Measurements from ENCODE around the gene COMMD10. TPM values are rescaled to one million over a fixed set of nuclear protein-coding genes. Genes with fewer than 3 reads are reported as not detected.

COMMD10 gene
- polyA plus RNA-seq, 1 donor (not counting 4 experiments of a cell fraction or from before 2014, with no cell fraction given): 22.3 TPM

DNA sequence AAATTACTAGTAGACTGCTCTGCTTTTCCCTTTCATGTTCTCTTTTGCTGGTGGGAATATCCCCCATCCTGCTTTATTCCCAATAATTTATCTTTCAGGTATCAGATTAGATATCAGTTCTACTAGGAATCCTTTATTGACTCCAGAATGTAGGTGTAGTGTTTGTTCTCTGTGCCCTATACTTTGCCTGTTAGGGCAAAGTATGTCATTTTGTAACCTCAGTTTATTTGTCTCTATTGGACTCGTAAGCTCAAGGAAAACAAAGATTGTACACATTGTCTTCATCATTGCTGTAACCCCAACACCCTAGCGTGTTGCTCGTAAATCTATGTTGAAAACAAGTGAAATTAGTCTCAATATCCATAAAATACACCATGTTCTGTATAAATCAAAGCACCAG lies 190.5 kb downstream of the COMMD10 start:
- H3K79me2 ChIP-seq (ENCODE audit: control insufficient read depth, insufficient read depth, low read length): no peaks in the 10 kb centered on the region
- H3K9me1 ChIP-seq (ENCODE audit: control insufficient read depth, extremely low read depth, insufficient read depth, low read length): no peaks in the 10 kb centered on the region
- H3K9ac ChIP-seq (ENCODE audit: control insufficient read depth, extremely low read depth, insufficient read depth, low read length): no peak overlapping the region
- H3K27ac ChIP-seq (ENCODE audit: control insufficient read depth, insufficient read depth, low read length): no peak overlapping the region
- TF ChIP-seq, protein P1, sequence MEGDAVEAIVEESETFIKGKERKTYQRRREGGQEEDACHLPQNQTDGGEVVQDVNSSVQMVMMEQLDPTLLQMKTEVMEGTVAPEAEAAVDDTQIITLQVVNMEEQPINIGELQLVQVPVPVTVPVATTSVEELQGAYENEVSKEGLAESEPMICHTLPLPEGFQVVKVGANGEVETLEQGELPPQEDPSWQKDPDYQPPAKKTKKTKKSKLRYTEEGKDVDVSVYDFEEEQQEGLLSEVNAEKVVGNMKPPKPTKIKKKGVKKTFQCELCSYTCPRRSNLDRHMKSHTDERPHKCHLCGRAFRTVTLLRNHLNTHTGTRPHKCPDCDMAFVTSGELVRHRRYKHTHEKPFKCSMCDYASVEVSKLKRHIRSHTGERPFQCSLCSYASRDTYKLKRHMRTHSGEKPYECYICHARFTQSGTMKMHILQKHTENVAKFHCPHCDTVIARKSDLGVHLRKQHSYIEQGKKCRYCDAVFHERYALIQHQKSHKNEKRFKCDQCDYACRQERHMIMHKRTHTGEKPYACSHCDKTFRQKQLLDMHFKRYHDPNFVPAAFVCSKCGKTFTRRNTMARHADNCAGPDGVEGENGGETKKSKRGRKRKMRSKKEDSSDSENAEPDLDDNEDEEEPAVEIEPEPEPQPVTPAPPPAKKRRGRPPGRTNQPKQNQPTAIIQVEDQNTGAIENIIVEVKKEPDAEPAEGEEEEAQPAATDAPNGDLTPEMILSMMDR (optimal IDR thresholded peaks at IDR 0.05 in 1 of 3, IDR thresholded peaks at IDR 0.05 in 1 of 3, conservative IDR thresholded peaks at IDR 0.05 in 1 of 3; ENCODE audit: extremely low read depth in 1 of 3, insufficient read depth in 2 of 3, low read length in 3 of 3): no peak
- TF ChIP-seq EZH2 (IDR thresholded peaks at IDR 0.05; ENCODE audit: low read length): no peak
- H4K20me1 ChIP-seq (ENCODE audit: control insufficient read depth, extremely low read depth, insufficient read depth, low read length): no peaks in the 10 kb centered on the region
- no peak overlapping the region for H3K4me3 ChIP-seq (ENCODE audit: control insufficient read depth in 2 of 3, extremely low read depth in 1 of 3, insufficient read depth in 2 of 3, low read depth in 1 of 3, low read length in 3 of 3)
- no peak overlapping the region for H2AFZ ChIP-seq (ENCODE audit: control insufficient read depth, low read length)
- no peaks in the 10 kb centered on the region for H3K27me3 ChIP-seq (ENCODE audit: control insufficient read depth, extremely low read depth, insufficient read depth, low read length)
- no peaks in the 10 kb centered on the region for H3K36me3 ChIP-seq (ENCODE audit: control insufficient read depth in 2 of 2, extremely low read depth in 1 of 2, insufficient read depth in 2 of 2, low read length in 2 of 2)
- no peaks in the 10 kb centered on the region for H3K9me3 ChIP-seq (ENCODE audit: control insufficient read depth, low read depth, low read length)
- FAIRE-seq (no peak), DNase-seq (ENCODE audit: low read depth, low spot score) (no peak)
- no peak overlapping the region for H3K4me2 ChIP-seq (ENCODE audit: control insufficient read depth, extremely low read depth, insufficient read depth, low read depth, low read length)
- dilution Hi-C loops (cut with MboI; ENCODE audit: extremely low pct_ligation_motif_present, low sequenced_read_pairs): no loop called here
- no peaks in the 10 kb centered on the region for H3K4me1 ChIP-seq (ENCODE audit: control insufficient read depth, extremely low read depth, insufficient read depth, low read length)

DNA sequence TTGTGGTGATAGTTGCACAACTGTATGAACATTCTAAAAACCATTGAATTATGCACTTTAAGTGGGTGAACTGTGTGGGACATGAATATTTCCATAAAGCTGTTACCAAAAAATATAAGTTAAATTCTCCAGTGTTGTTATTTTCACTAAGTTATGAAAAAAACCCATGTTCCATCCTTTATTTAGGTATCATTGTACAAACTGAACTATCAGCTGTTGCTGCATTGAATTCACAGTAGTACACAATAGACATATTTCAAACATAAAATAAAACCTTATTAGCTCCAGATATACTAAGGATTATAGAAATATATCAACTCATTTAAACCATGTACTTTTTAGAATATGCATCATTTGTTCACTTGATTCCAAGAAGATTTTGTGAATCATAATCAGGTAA lies 192.1 kb downstream of the COMMD10 start:
- no peak for FAIRE-seq
- no peak for TF ChIP-seq EZH2 (IDR thresholded peaks at IDR 0.05; ENCODE audit: low read length)
- TF ChIP-seq, protein P1 (optimal IDR thresholded peaks at IDR 0.05 in 1 of 3, IDR thresholded peaks at IDR 0.05 in 1 of 3, conservative IDR thresholded peaks at IDR 0.05 in 1 of 3; ENCODE audit: extremely low read depth in 1 of 3, insufficient read depth in 2 of 3, low read length in 3 of 3): no peak
- Histone ChIP-seq H4K20me1 (ENCODE audit: control insufficient read depth, extremely low read depth, insufficient read depth, low read length) (no peaks in the 10 kb centered on the region), H3K27ac (ENCODE audit: control insufficient read depth, insufficient read depth, low read length) (no peak overlapping the region), H3K79me2 (ENCODE audit: control insufficient read depth, insufficient read depth, low read length) (no peaks in the 10 kb centered on the region), H3K9me1 (ENCODE audit: control insufficient read depth, extremely low read depth, insufficient read depth, low read length) (no peaks in the 10 kb centered on the region), H3K4me3 (ENCODE audit: control insufficient read depth in 2 of 3, extremely low read depth in 1 of 3, insufficient read depth in 2 of 3, low read depth in 1 of 3, low read length in 3 of 3) (no peak overlapping the region), H3K4me1 (ENCODE audit: control insufficient read depth, extremely low read depth, insufficient read depth, low read length) (no peaks in the 10 kb centered on the region), H3K4me2 (ENCODE audit: control insufficient read depth, extremely low read depth, insufficient read depth, low read depth, low read length) (no peak overlapping the region), H2AFZ (ENCODE audit: control insufficient read depth, low read length) (no peak overlapping the region), H3K9me3 (ENCODE audit: control insufficient read depth, low read depth, low read length) (no peaks in the 10 kb centered on the region), H3K36me3 (ENCODE audit: control insufficient read depth in 2 of 2, extremely low read depth in 1 of 2, insufficient read depth in 2 of 2, low read length in 2 of 2) (no peaks in the 10 kb centered on the region), H3K27me3 (ENCODE audit: control insufficient read depth, extremely low read depth, insufficient read depth, low read length) (no peaks in the 10 kb centered on the region), H3K9ac (ENCODE audit: control insufficient read depth, extremely low read depth, insufficient read depth, low read length) (no peak overlapping the region)
- dilution Hi-C loops (cut with MboI; ENCODE audit: extremely low pct_ligation_motif_present, low sequenced_read_pairs): no loop called here
- DNase-seq (ENCODE audit: low read depth, low spot score): no peak
